OCI-LY7 (cell line): ENCODE data around the gene MIER1.

ENCODE experiments used
- EZH2phosphoT487 ChIP-seq: fragments of 200-600 bp; sonication (generic); IDR thresholded peaks from 2 replicates; pipeline ENCODE4 v1.6.1; 2018; ENCODE audit warnings: low read depth, borderline replicate concordance, mild to moderate bottlenecking, mixed run types, antibody characterized with exemption, low read length, moderate library complexity, mixed read lengths
- TF ChIP-seq, protein P1 (sequence below): fragments of 200-600 bp; sonication (generic); conservative IDR thresholded peaks from 2 replicates; pipeline ENCODE4 v1.5.1; 2014; ENCODE audit warnings: mild to moderate bottlenecking, antibody characterized with exemption, low read length, moderate library complexity, mixed read lengths

DNA sequence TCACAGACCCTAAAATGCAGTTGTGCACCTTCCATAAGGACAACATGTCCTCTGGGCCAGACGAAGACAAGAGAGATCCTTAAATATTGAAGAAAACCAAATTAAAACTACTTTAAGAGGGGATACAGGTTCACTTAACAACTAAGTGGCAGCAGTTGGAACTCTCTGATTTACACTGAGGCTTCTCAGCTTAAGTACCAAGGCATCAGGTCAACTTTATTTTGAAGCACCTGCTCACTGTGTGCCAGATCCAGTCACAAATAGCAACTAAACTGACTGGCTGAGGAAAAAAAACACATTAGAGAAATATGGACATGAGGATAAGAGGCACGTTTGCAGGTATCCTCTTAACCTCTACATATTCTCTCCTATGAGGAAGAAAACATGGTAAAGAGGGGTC lies 96.0 kb downstream of the MIER1 start:
- TF ChIP-seq, protein P1, sequence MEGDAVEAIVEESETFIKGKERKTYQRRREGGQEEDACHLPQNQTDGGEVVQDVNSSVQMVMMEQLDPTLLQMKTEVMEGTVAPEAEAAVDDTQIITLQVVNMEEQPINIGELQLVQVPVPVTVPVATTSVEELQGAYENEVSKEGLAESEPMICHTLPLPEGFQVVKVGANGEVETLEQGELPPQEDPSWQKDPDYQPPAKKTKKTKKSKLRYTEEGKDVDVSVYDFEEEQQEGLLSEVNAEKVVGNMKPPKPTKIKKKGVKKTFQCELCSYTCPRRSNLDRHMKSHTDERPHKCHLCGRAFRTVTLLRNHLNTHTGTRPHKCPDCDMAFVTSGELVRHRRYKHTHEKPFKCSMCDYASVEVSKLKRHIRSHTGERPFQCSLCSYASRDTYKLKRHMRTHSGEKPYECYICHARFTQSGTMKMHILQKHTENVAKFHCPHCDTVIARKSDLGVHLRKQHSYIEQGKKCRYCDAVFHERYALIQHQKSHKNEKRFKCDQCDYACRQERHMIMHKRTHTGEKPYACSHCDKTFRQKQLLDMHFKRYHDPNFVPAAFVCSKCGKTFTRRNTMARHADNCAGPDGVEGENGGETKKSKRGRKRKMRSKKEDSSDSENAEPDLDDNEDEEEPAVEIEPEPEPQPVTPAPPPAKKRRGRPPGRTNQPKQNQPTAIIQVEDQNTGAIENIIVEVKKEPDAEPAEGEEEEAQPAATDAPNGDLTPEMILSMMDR, result no peak
- TF ChIP-seq EZH2phosphoT487, result no peak
